Occipital lobe (tissue), 2 donors: ENCODE results near the gene SMIM10. TPM values are rescaled to one million over a fixed set of nuclear protein-coding genes. Genes with fewer than 3 reads are reported as not detected.
"Not testable (repeated sequence)": the region's sequence is repeated elsewhere in the genome, so short reads cannot be mapped to it uniquely, and the experiment has no call there.

Source experiments
- DNase-seq: peaks from one replicate; lab custom pipeline; 2025; lab: John Stamatoyannopoulos, UW
- total RNA-seq: library from RNA; depleted of rRNA; stranded (reverse); fragments of >200 nt; gene quantifications from one replicate; pipeline ENCODE4 v1.2.3, GENCODE V29; 2014

The SMIM10 gene
- total RNA-seq, 1 donor from 2014 or later = 0.78 TPM

GRCh38 chrX:135010921-135011320 lies 20.1 kb downstream of the SMIM10 start:
- DNase-seq = no peak

- no peak for DNase-seq
Observed at GRCh38 chrX:135015523-135016245, 24.9 kb downstream of the SMIM10 start.

DNA sequence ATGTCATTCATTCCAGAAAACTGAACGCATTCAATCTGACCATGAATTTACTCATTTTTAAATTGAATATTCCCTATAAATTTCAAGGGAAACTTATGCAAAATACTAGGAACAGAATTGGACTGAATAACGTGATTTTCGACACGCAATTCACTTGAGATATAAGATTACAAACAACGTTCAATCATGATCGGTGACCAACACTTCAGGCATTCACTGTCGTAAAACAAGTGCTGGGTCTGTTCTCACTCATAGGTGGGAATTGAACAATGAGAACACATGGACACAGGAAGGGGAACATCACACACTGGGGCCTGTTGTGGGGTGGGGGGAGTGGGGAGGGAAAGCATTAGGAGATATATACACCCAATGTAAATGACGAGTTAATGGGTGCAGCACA lies 29.1 kb downstream of the SMIM10 start:
- not testable (repeated sequence) for DNase-seq

- not testable (repeated sequence) for DNase-seq
Observed at GRCh38 chrX:135023791-135024190, 33.0 kb downstream of the SMIM10 start.

DNA sequence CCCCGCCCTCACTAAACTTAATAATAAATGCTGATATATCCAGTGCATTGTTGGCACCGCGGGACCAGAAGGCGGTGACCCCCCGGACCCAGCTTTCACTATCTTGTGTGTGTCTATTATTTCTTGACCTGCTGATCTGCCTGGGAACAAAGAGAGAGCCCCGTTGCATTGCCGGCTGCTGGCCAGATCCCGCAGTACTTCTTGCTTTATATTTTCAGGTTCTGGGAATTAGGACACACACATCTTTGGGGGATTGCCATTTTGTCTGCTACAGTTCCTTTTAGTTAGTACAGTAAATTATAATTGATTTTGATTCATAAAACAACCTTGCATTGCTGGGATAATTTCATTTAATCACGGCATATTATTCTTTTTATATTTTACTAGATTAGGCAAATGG lies 33.7 kb downstream of the SMIM10 start:
- no peak for DNase-seq

- not testable (repeated sequence) for DNase-seq
Observed at GRCh38 chrX:135030207-135030963, 39.6 kb downstream of the SMIM10 start.

GRCh38 chrX:135041149-135042123 lies 50.6 kb downstream of the SMIM10 start:
- DNase-seq = not testable (repeated sequence)

Other genes starting within 250 kb of the SMIM10 start
- gene PABIR2, start 193.8 kb upstream of the SMIM10 start, total RNA-seq = 4.8 TPM
- 25.9 TPM for gene MOSPD1, start 75.7 kb upstream of the SMIM10 start, total RNA-seq
- gene RTL8B, start 31.6 kb downstream of the SMIM10 start, total RNA-seq = 4.1 TPM
- 18.9 TPM for gene RTL8C, start 41.4 kb downstream of the SMIM10 start, total RNA-seq
- gene RTL8A, start 61.1 kb downstream of the SMIM10 start, total RNA-seq = 5.1 TPM
- 3.4 TPM for gene SMIM10L2B, start 107.7 kb downstream of the SMIM10 start, total RNA-seq
- not detected for gene ETDB, start 129.5 kb downstream of the SMIM10 start, total RNA-seq
- gene CT55, start 180.4 kb downstream of the SMIM10 start, total RNA-seq = not detected